DND-41 (cell line): ENCODE measurements around the gene TOLLIP.

Experiments used
- ATAC-seq: fragments of 200-7000 bp; cut with Tn5 transposase; 3 replicates; pipeline ENCODE4 v1.9.1; 2021; ENCODE audit warnings: low read depth; ENCODE audit not compliant: insufficient read depth
- DNase-seq: peaks from one replicate; pipeline ENCODE4 v3.0.0-alpha.2; 2020
- H2AFZ ChIP-seq: 2 replicates; pipeline ENCODE4 v1.6.0; 2012; ENCODE audit warnings: low read depth, low read length
- H3K27ac ChIP-seq: 2 replicates; pipeline ENCODE4 v1.5.1; 2012; ENCODE audit warnings: low read length, inconsistent platforms
- H3K27me3 ChIP-seq: fragments of 200-600 bp; sonication (generic); 2 replicates; pipeline ENCODE4 v1.6.0; 2012; ENCODE audit warnings: low read length, mild to moderate bottlenecking, inconsistent platforms; ENCODE audit not compliant: insufficient read depth, poor library complexity
- H3K36me3 ChIP-seq: 2 replicates; pipeline ENCODE4 v1.5.1; 2012; ENCODE audit warnings: low read length, inconsistent platforms; ENCODE audit not compliant: insufficient read depth
- H3K4me1 ChIP-seq: 2 replicates; pipeline ENCODE4 v1.5.1; 2012; ENCODE audit warnings: mild to moderate bottlenecking, low read length; ENCODE audit not compliant: insufficient read depth
- H3K4me2 ChIP-seq: 2 replicates; pipeline ENCODE4 v1.6.0; 2012; ENCODE audit warnings: mild to moderate bottlenecking, moderate library complexity, low read length, inconsistent platforms; ENCODE audit not compliant: insufficient read depth
- H3K4me3 ChIP-seq, 2 experiments: fragments of 200-600 bp in 1 of 2; shearing (Covaris generic) in 1 of 2; 2 replicates each; pipeline ENCODE4 v1.5.1; 2012 to 2016; ENCODE audit warnings: inconsistent platforms in 2 of 2, low read length in 2 of 2, mild to moderate bottlenecking in 2 of 2, low read depth in 1 of 2, moderate library complexity in 1 of 2
- H3K79me2 ChIP-seq: 2 replicates; pipeline ENCODE4 v1.6.0; 2012; ENCODE audit warnings: low read length, inconsistent platforms; ENCODE audit not compliant: insufficient read depth
- H3K9ac ChIP-seq: 2 replicates; pipeline ENCODE4 v1.6.0; 2012; ENCODE audit warnings: low read depth, mild to moderate bottlenecking, inconsistent platforms, low read length, moderate library complexity
- H3K9me3 ChIP-seq: 2 replicates; pipeline ENCODE4 v1.5.1; 2012; ENCODE audit warnings: low read length, moderate library complexity, mild to moderate bottlenecking, inconsistent platforms; ENCODE audit not compliant: insufficient read depth, severe bottlenecking
- H4K20me1 ChIP-seq: 2 replicates; pipeline ENCODE4 v1.6.0; 2012; ENCODE audit warnings: low read length; ENCODE audit not compliant: insufficient read depth
- EZH2 ChIP-seq: IDR thresholded peaks from 3 replicates; pipeline ENCODE4 v1.6.1; 2012; ENCODE audit warnings: borderline replicate concordance, low read depth, mild to moderate bottlenecking, moderate library complexity, low read length, inconsistent platforms; ENCODE audit not compliant: severe bottlenecking
- TF ChIP-seq, protein P1 (sequence below): IDR thresholded peaks from 2 replicates; pipeline ENCODE4 v1.5.1; 2012; ENCODE audit warnings: borderline replicate concordance, low read length, moderate library complexity, mild to moderate bottlenecking; ENCODE audit not compliant: poor library complexity, severe bottlenecking; ENCODE audit errors: extremely low read depth

TOLLIP gene

DNA sequence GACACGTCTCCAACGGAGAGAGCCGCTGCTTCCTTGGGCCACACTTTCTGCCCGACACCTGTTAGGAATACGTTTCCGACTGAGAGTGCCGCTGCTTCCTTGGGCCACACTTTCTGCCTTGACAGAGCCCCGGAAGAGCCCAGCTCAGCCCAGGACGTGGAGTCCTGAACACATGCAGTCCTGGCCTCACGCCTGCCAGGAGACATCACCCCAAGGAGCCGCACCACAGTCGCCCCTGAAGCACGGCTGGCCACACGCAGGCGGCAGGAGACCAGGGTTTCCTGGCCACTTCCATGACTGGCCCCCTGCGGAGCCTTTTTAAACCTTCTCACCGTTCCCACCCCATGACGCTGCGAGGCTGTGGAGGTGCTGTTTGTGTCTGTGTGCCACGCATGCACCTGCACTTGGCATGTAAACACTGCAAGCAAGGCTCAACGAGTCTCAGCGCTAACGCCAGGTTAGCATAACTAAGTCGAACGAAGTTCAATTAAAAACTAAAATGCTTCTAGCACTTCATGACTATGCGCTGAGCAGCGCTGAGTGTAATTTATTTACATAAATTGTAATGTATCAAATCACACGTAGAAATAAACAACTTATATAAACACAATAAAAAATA is 8.8 kb downstream of the TOLLIP start:
- no peak for ATAC-seq
- H3K9ac ChIP-seq, result no peak overlapping the region
- H3K9me3 ChIP-seq, result no peaks in the 10 kb centered on the region
- no peak overlapping the region for H3K27ac ChIP-seq
- peaks cover 93% of the 10 kb centered on the region for H3K79me2 ChIP-seq
- no peak overlapping the region for H3K4me2 ChIP-seq
- no peak overlapping the region for H3K4me3 ChIP-seq
- DNase-seq, result no peak
- no peaks in the 10 kb centered on the region for H3K27me3 ChIP-seq
- no peak for TF ChIP-seq EZH2
- TF ChIP-seq, protein P1, sequence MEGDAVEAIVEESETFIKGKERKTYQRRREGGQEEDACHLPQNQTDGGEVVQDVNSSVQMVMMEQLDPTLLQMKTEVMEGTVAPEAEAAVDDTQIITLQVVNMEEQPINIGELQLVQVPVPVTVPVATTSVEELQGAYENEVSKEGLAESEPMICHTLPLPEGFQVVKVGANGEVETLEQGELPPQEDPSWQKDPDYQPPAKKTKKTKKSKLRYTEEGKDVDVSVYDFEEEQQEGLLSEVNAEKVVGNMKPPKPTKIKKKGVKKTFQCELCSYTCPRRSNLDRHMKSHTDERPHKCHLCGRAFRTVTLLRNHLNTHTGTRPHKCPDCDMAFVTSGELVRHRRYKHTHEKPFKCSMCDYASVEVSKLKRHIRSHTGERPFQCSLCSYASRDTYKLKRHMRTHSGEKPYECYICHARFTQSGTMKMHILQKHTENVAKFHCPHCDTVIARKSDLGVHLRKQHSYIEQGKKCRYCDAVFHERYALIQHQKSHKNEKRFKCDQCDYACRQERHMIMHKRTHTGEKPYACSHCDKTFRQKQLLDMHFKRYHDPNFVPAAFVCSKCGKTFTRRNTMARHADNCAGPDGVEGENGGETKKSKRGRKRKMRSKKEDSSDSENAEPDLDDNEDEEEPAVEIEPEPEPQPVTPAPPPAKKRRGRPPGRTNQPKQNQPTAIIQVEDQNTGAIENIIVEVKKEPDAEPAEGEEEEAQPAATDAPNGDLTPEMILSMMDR, result no peak
- peaks cover 66% of the 10 kb centered on the region for H4K20me1 ChIP-seq
- H3K4me1 ChIP-seq, result no peaks in the 10 kb centered on the region
- H3K36me3 ChIP-seq, result peaks cover 31% of the 10 kb centered on the region
- no peak overlapping the region for H2AFZ ChIP-seq

DNA sequence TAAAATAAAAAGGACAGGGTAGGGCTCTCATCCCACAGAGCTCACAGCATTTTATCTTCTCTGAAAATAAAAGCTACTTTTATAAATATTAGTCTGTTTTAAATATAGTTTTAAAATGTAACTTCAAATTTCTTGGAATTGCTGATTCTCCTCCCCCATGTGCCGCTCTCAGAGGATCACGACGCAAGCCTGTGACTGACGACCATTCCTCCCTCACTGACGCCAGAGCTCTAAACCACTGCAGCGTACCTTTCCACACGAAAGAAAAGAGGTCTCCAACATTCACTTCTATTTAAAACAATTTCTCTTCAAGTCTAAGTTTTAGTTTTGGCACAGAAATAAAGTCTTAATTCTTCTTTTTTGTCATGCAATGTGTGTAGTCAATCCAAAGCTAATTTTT is 9.3 kb downstream of the TOLLIP start:
- H3K9ac ChIP-seq, result no peak overlapping the region
- peaks cover 31% of the 10 kb centered on the region for H3K36me3 ChIP-seq
- H3K4me2 ChIP-seq, result no peak overlapping the region
- H3K4me3 ChIP-seq, result no peak overlapping the region
- no peak overlapping the region for H3K27ac ChIP-seq
- H3K27me3 ChIP-seq, result no peaks in the 10 kb centered on the region
- no peak for DNase-seq
- H3K79me2 ChIP-seq, result peaks cover 87% of the 10 kb centered on the region
- H3K4me1 ChIP-seq, result no peaks in the 10 kb centered on the region
- ATAC-seq, result no peak
- TF ChIP-seq EZH2, result no peak
- TF ChIP-seq, protein P1, result no peak
- H4K20me1 ChIP-seq, result peaks cover 66% of the 10 kb centered on the region
- H2AFZ ChIP-seq, result no peak overlapping the region
- H3K9me3 ChIP-seq, result no peaks in the 10 kb centered on the region

DNA sequence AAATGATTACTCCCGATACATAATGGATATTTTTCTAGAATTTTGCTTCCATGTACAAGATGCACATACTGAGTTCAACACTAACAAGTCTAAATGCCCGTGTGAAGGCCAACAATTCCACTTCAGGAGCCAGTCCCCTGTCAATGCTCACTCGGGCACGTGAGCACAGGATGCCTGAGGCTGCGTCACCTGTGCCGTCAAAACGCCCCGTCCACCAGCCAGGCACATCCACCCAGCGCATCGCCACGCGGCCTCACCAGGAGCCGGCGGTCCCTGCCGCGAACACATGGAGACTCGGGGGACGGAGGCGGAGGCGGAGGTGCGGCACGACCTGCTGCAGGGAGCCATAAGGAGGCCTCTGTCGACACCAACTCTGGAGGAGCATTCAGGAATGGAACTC is 9.8 kb downstream of the TOLLIP start:
- H3K27me3 ChIP-seq, result no peaks in the 10 kb centered on the region
- no peak overlapping the region for H3K4me2 ChIP-seq
- H4K20me1 ChIP-seq, result peaks cover 68% of the 10 kb centered on the region
- no peak for DNase-seq
- no peak for ATAC-seq
- no peaks in the 10 kb centered on the region for H3K9me3 ChIP-seq
- H3K4me1 ChIP-seq, result no peaks in the 10 kb centered on the region
- H3K79me2 ChIP-seq, result peaks cover 83% of the 10 kb centered on the region
- H3K36me3 ChIP-seq, result peaks cover 32% of the 10 kb centered on the region
- TF ChIP-seq EZH2, result no peak
- TF ChIP-seq, protein P1, result no peak
- H2AFZ ChIP-seq, result no peak overlapping the region
- H3K9ac ChIP-seq, result no peak overlapping the region
- no peak overlapping the region for H3K4me3 ChIP-seq
- no peak overlapping the region for H3K27ac ChIP-seq
